NCI-H1048 (cell line): ENCODE measurements around the gene POTEF.
"Not testable (repeated sequence)": the region's sequence is repeated elsewhere in the genome, so short reads cannot be mapped to it uniquely, and the experiment has no call there.

ENCODE experiments used
- DNase-seq: peaks from one replicate; lab custom pipeline; 2025; lab: John Stamatoyannopoulos, UW

Gene POTEF

DNA sequence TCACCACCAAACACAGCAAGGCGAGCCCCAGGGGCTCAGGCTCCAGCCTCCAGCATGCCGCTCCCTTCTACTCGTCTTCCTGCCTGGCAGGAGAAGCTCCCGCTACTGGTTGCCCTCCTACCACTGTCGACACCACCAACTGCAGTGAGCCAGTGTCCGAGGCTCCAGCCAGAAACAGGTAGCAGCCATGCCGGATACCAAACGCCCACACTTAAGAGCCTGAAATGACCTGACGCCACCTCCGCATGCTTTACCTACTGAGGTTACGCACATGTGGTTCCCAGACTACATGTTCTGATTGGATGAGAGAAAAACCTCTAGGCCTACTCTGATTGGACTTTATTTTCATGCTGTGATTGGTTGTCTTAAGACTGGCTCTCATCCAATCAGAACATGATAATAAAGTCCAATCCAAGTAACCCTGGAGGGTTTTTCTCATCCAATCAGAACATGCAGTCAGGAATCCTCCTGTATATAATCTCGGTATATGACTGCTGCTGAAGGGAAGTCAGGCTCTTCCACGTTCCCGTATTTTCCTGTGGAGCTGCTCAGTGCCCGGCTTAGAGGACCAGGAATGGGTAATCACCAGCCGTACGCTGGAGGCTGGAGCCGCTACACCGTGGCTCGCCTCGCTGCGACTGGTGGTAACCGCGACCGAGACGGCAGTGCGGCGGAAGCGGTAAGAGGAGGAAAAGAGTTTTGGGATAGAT is at the start of gene POTEF:
POTEF (minus strand) TSS at position 103 of the 710 bp plus-strand sequence. CDS start 8,707 bp downstream, outside the sequence.
- not testable (repeated sequence) for DNase-seq

DNA sequence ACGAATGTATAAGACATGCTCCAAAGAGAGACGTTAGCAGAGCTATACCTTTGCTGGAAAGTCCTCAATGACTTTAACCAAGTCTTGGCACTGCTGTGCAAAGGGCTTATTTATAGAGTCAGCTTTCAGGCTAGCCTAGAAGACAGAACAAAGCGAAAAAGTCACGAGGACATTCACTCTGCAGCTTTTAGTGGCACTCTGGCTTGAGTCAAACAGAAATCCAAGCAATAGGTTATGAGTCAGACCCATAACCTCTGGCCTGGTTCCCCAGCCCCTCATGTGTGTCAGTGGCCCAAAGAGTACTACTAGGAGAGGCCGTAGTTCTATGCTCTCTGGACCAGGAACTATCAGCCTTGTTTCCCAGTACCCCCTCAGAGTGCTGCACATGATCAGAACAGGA is 45.8 kb upstream of the POTEF start:
- DNase-seq, result not testable (repeated sequence)

DNA sequence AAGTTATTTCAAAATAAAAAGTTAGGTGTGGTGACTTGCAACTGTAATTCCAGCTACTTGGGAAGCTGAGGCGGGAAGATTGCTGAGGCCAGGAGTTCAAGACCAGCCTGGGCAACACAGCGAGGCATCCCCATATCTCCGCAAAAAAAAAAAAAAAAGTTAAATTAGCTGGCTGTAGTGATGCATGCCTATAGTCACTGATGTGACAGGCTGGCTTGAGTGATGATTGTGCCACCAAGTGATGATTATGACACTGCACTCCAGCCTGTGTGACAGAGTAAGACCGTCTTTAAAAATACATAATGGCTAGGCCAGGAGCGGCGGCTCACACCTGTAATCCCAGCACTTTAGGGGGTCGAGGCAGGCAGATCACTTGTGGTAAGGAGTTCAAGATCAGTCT is 40.9 kb upstream of the POTEF start:
- no peak for DNase-seq

DNA sequence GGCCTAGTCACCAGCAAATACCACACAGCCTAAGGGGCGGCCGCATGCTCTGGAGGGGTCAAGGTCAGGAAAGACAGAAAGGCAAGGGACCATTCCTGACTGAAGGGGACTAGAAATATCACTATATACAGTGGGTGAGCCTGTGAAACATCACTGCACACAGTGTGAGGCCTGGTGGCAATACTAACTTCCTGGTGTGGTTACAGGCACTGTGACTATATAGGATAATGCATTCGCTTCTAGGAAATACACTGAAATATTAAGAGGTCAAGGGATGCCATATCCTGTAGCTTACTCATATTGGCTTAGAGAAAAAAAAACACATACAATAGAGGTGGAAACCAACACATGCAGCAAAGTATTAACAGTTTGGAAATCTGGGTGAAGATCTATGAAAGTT is 40.1 kb upstream of the POTEF start:
- not testable (repeated sequence) for DNase-seq

DNA sequence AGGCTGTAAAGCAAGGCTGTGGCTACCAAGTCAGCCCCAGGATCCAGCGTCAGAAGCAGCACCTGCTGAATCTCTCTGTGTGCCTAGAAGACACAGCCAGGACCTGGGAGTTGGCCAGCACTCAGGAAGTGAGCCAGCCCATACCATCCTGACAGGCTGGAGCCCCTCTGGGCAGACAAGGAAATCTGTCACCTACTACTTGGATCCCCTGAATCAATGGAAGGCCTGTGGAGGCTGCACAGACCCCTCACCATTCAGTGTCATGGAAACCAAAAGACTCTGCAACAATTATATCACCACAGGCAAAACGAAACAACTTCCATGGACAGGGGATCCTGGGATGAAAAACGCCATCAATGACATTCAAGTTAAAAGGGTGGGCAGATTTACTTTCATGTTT is 37.6 kb upstream of the POTEF start:
- not testable (repeated sequence) for DNase-seq

DNA sequence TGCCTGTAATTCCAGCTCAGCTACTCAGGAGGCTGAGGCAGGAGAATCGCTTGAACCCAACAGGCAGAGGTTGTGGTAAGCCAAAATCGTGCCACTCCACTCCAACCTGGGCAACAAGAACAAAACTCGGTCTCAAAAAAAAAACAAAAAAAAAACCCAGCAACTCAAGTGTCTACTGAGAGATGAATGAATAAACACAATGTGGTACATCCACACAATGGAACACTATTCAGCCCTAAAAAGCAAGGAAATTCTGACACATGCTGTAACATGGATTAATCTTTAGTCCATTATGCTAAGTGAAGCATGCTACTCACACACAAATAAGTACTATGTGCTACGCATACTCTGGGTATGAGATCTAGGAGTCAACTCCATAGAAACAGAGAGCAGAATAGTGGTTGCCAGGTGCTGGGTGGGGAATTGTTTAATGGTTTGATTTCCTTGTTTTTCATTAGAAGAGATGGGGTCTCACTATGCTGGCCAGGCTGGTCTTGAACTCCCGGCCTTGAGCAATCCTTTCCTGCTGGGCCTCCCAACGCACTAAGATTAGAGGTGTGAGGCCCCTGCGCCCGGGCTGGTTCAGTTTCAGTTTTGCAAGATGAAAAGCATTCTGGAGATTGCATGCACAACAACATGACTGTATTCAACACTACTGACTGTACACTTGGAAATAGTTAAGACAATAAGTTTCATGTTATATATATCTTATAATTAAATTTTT is 36.4 kb upstream of the POTEF start:
- no peak for DNase-seq

DNA sequence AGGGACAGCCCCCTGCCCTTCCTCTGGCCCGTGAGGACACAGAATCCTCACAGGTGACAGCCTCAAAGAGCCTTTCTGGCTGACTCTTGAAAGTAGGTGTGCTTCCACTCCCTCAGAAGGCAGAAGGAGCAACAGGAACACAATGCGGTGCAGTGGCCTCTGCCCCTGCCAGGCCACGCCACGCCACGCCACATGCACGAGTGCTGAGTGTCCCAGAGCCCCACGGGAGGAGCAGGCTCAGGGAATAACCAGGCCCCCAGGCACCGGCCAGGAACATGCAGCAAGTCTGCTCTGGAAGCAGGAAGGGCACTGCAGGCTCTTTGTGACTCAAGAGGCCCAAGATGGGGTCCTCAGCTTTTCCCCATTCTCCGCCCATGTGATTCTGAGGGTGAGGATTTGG is 33.9 kb upstream of the POTEF start:
- DNase-seq, result no peak

DNA sequence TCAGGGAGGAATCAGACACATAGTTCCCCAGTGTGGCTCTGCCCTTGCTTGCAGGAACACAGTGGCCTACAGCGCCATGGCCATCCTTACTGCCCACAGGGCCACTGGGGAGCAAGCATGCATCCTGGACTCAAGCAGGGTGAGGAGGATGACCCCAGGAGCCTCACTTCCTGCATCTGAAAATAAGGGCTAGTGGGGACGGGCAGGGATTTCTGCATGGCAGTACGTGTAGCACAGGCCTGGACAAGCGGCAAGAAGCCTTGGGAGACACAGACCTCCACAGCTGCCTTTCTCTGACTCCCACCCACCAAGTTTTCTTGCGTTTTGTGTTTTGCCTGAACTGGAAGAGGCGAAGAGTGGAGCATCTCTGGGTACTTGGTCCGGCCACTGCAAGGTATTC is 33.5 kb upstream of the POTEF start:
- not testable (repeated sequence) for DNase-seq

DNA sequence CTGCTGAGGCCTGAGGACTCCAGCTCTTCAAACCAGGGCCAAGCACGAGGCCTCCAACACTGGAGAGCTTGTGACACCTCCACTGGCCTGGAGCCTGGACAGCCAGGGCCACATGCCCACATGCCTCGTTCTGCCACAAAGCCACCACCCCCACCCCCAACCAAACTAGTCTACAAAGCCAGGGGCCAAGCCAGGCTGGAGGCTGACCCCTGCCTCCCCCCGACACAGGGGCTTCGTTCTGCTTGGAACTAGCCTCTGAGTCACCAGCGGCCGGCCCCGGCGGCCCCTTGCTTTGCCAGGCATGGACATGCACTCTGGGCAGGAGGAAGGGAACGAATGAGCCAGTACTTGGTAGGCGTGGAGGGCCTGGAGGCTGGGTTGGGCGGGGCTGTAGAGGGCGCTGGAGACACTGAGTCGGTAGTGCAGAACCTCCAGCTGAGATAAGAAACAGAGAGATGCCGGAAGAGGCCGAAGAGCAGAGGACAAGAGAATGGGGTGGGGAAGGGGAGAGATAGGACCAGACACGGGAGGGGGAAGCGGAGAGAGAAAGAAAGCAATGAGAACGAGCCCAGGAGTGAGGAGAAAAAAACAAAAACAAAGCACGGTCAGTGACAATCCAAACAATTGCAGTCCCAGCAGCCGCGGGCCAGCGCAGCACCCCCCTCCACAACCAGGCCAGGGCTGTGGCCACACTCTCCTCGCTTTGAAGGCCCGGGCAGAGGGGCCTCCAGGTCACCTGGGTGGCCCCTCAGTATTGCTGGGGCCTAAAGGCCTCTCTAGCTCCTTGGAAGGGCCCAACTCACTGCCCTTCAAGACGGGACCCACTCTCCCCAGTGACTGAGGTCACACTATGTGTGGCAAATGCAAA is 32.0 kb upstream of the POTEF start:
- DNase-seq, result not testable (repeated sequence)

DNA sequence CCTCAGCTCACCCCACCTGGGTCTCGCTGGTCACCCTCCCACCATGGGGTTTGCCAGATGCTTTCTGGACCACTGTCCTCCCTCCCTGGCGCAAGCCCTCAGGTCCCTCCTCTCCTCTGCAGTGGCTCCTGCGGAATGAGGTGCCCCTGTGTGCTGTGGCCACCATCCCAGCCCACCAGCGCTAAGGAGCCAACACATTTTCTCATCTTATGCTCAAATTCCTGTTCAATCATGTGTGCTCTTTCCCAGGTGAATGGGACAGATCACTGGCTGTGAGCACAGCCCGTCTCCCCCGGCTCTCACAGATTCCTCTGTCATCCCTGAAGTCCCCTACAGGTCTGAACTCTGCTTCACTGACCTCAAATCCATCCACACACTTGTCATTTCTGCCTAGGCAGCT is 31.1 kb upstream of the POTEF start:
- no peak for DNase-seq

DNA sequence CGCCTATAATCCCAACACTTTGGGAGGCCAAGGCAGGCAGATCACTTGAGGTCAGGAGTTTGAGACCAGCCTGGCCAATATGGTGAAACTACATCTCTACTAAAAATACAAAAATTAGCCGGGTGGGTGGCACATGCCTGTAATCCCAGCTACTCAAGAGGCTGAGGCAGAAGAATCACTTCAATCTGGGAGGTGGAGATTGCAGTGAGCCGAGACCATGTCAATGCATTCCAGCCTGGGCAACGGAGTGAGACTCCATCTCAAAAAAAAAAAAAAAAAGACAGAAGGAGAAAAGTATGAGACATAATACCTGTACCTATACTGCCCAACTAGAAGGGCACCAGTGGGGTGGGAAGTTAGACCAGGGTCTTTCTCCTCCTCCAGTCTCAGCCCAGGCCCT is 30.4 kb upstream of the POTEF start:
- DNase-seq, result not testable (repeated sequence)

DNA sequence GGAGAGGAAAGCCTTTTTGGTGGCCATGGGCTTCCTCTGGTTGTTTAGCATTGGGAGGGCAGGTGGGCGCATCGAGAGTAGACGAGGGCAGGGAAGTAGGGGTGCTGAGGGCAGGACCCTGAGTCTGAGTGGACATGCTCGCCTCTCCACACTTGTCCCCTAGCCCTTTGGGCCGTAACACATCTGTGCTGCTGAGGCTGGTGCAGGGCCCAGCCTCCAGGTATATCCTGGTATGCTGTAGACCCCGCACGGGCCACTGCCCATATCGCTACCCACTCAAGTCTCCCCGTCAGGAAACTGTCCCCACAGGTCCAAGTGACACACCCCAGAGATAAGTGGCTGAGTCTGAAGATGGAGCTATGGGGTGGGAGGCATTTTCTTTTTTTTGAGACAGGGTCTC is 29.6 kb upstream of the POTEF start:
- no peak for DNase-seq

DNA sequence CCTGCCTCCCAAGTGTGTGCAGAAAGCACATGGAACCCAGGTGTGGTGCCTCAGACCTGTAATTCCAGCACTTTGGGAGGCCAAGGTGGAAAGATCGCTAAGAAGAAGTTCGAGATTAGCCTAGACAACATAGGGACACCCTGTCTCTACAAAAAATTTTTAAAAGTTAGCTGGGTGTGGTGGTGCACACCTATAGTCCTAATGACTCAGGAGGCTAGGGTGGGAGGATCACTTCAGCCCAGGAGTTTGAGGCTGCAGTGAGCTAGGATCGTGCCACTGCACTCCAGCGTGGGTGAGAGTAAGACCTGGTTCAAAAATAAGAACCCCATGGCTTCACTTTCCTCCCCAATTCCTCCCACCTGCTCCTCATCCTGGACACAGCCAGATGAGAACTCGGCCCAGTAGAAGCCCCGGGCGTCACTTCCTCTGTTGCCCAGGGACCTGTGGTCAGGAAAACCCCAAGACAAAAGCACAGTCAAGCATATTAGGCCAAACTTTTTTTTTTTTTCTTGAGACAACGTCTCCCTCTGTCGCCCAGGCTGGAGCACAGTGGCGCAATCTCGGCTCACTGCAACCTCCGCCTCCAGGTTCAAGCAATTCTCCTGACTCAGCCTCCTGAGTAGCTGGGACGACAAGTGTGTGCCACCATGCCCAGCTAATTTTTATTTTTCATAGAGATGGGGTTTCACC is 28.9 kb upstream of the POTEF start:
- DNase-seq, result not testable (repeated sequence)

DNA sequence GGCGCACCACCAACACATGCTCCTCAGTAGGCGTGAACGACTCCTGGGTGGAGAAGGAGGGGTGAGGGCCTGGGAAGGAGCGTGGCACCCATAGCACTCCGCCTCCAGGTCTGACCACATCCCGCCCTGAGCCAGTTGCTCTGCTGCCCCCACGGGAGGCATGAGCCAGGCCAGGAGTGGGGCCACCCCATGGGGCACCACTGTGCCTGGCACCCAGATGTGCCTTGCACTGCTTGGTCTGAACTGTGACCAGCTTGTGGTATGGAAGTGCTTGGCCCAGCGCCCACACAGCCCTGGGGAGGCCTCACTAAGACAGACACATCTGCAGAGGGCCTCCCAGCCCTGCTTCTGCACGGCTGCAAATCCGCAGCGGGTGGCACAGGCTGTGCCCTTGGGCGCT is 28.3 kb upstream of the POTEF start:
- DNase-seq, result not testable (repeated sequence)

DNA sequence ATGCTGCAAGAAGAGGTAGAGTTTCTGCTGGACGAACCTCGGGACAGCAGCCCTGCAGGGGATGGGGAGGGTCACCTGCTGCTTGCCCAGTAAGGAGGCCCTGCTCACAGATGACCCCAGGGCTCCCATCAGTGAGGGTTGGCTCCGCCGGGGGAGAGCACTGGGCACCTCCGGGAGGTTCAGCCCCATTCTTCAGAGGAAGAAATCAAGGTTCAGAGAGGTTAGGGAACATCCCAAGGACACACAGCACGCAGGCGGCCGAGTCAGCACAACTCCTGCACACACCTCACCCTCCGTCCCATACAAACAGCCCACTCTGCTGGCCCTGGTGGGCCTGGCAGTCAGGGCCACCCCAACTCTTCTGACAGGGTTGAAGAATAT is 27.6 kb upstream of the POTEF start:
- DNase-seq, result no peak

DNA sequence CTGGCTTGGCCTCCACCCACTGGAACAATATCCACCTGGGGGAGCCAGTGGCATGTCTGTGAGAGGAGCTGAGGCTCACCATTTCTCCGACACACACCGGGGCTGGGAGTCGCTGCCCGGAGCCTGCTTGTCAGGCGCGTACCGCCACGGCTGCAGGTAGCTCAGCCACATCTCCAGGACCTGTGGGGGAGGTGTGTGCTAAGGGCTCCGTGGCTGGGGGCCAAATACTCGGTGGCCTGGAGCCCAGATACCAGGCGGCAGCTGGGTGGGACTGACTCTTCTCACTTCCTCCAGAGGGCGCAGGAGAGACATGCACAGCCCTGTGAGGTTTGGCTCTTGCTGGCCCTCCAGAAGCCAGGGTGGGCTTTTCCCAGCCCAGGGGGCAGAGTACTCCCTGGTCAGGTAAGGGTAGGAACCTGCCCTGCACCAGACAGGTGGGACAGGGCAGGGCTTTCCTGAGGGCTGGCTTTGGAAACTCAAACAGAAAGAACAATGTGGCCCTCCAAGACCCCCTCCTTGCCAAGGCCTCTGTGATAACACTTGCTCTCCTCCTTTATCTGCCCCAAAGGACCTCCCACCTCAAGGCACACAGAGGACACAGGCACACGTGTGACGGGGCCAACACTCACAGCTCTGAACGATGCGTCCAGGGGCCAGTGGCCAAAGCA is 27.1 kb upstream of the POTEF start:
- DNase-seq, result peak; percentile 32

DNA sequence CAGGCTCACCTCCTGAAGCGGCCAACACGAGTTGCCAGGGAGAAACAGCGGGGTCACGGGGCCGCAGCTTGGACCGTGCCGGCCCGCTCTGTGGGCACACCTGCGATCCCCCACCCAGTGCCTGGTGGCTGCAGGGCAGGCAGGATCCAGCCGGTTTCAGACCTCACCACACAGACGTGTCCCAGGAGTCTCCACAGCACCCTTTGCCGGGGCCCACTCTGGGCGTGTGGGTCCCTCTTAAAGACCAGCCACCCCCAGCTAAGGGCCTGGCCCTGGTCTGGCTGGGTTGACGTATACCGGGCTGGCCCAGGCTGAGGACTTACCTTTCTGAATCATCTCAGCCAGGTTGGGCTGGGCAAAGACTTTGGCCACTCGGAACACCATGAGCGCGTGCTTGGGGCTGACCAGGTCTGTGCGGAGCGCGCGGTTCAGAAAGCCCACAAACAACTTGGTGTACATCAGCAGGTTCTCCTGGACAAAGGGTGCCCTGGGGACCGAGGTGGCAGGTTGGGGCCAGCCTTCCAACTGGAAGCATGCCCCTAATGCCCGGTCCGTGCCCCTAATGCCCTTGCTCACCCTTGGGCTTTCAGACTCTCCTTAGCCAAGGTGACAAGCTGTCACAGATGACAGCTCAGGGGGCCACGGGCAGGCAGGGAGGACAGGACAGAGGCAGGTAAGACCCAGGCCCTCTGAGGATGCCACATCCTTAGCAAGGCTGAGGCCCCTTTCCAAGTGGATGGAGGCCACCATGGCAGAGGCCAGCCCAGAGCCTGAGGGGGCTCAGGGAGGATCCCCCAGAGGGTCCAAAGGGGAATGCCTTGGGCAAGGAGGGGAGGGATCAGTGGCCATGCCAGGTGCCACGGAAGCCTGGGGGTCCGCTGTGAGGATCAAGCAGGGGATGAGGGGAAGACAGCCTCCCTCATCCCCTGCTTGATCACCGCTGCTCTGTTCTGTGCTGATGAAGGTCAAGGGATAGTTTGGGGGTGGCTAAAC is 26.0 kb upstream of the POTEF start:
- no peak for DNase-seq

DNA sequence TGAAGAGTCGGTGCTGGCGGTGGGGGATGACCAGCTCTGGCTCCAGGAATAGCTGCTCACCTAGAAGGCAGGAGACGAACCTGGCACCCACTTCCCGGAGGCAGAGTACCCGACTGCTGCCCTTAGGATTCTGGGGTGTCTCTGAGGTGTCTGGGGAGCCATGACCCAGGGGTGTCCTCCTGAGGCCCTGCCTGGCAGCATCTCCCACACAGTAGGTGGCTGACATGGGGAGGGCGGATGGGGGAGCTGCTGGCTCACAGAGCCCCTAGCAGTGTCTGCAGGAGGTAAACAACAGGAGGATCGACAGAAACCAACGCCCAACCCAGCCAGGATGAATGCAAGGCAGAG is 25.4 kb upstream of the POTEF start:
- DNase-seq, result not testable (repeated sequence)

DNA sequence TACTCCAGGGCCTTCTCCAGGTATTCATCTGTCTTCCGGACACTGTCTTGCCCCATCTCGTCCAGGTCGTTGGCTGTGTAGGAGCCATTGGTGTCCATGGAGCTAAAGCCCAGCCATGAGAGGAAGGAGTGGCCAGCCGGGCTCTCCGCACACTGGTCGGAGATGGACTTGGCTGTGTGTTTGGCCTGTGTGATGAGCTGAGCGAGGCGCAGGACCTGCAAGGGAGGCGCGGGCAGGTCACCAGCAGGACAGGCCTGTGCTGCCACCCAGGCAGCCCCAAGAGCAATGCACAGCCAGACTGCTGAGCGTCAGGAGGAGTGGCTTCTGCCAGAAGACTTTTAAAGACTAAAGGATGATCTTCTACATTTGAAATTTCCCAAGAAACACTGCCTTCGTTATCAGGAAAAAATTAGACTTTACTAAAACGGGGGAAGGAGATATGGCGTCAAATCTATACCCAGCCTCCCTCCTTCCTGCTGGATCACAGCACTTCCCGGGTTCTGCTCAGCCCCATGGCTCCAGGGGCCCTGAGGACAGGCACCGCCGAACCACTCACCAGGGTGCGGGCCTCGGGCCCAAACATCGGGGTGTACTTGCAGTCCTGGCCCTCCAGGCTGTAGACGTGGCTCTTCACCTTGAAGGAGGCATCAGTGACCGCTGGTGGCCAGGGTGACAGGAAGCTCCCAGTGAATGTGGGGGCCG is 24.9 kb upstream of the POTEF start:
- not testable (repeated sequence) for DNase-seq
